GM21447 (cell line): ENCODE results near the gene MEOX2.

Experiments used
- ATAC-seq: cut with Tn5 transposase; IDR thresholded peaks from one replicate; pipeline ENCODE4 v1.9.1; 2021; ENCODE audit not compliant: unreplicated experiment

MEOX2 gene

GRCh38 chr7:15618275-15618674, 68.2 kb downstream of the MEOX2 start:
- ATAC-seq, result no peak

GRCh38 chr7:15612205-15612604, 74.3 kb downstream of the MEOX2 start:
- no peak for ATAC-seq

GRCh38 chr7:15610503-15610902, 76.0 kb downstream of the MEOX2 start:
- no peak for ATAC-seq

- no peak for ATAC-seq
Observed at GRCh38 chr7:15609287-15609686, 77.2 kb downstream of the MEOX2 start.

GRCh38 chr7:15607529-15608210, 78.8 kb downstream of the MEOX2 start:
- no peak for ATAC-seq

GRCh38 chr7:15606561-15606960, 79.9 kb downstream of the MEOX2 start:
- ATAC-seq, result no peak

GRCh38 chr7:15604166-15604565, 82.3 kb downstream of the MEOX2 start:
- no peak for ATAC-seq

GRCh38 chr7:15603124-15603523, 83.4 kb downstream of the MEOX2 start:
- no peak for ATAC-seq

- no peak for ATAC-seq
Observed at GRCh38 chr7:15602236-15602635, 84.2 kb downstream of the MEOX2 start.

- no peak for ATAC-seq
Observed at GRCh38 chr7:15601175-15601574, 85.3 kb downstream of the MEOX2 start.

GRCh38 chr7:15600298-15600697, 86.2 kb downstream of the MEOX2 start:
- ATAC-seq, result no peak

- ATAC-seq, result no peak
Observed at GRCh38 chr7:15594461-15594860, 92.0 kb downstream of the MEOX2 start.

- ATAC-seq, result no peak
Observed at GRCh38 chr7:15593382-15593781, 93.1 kb downstream of the MEOX2 start.

- no peak for ATAC-seq
Observed at GRCh38 chr7:15586266-15586665, 100.2 kb downstream of the MEOX2 start.

GRCh38 chr7:15584575-15584974, 101.9 kb downstream of the MEOX2 start:
- ATAC-seq, result no peak

GRCh38 chr7:15582773-15583172, 103.7 kb downstream of the MEOX2 start:
- no peak for ATAC-seq

GRCh38 chr7:15581352-15581951, 105.0 kb downstream of the MEOX2 start:
- no peak for ATAC-seq

GRCh38 chr7:15580604-15581351, 105.7 kb downstream of the MEOX2 start:
- ATAC-seq, result no peak

GRCh38 chr7:15577600-15577999, 108.9 kb downstream of the MEOX2 start:
- ATAC-seq, result no peak

- no peak for ATAC-seq
Observed at GRCh38 chr7:15571301-15571878, 115.1 kb downstream of the MEOX2 start.

- ATAC-seq, result no peak
Observed at GRCh38 chr7:15567652-15568051, 118.8 kb downstream of the MEOX2 start.

GRCh38 chr7:15567036-15567435, 119.4 kb downstream of the MEOX2 start:
- ATAC-seq, result no peak
